GM18498 (cell line): ENCODE measurements around the gene SEC14L6.

Source experiments
- ATAC-seq: cut with Tn5 transposase; IDR thresholded peaks from one replicate; pipeline ENCODE4 v1.9.1; 2021; ENCODE audit warnings: mild to moderate bottlenecking, moderate library complexity; ENCODE audit not compliant: unreplicated experiment

Gene SEC14L6

DNA sequence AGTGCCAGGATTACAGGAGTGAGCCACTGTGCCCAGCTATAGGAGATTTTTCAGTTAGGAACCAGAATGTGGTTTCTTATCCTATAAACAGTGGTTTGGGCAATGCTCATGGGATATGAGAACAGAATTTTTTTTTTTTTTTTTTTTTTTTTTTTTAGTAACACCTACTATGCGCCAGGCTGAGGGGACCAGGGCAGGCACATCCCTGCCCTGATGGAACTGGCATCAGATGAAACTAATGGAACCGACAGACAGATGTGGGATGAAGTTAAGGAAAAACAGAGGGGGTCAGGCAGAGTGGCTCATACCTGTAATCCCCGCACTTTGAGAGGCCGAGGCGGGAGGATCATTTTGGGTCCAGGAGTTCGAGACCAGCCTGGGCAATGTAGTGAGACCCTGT is 45.9 kb downstream of the SEC14L6 start:
- ATAC-seq = no peak

DNA sequence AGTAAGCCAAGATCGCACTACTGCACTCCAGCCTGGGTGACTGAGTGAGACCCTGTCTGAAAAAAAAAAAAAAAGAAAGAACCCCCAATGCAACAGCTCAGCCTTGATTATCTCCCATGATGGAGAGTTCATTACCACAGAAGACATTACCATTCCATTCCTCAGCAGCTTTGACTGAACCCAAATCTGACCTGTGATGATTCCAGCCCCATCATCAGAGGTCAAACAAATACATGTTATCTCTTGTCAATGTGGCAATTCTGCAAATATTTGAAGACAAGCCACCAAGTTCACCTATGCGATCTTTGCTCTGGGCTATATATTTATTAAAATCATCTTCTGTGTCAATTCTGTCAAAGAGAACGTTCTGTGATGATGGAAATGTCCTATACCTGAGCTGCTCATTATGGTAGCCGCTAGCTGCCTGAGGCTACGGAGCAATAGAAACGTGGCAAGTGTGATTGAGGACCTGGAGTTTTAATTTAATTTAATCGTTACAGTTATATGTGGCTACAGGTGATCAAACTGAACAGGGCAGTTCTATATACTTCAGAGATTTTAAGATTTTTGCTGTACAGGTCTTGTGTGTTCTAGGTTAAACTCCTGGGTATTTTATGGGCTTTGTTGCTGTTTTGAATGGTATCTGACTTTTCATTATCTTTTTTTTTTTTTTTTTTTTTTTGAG is 48.9 kb downstream of the SEC14L6 start:
- no peak for ATAC-seq

GRCh38 chr22:30495041-30495784 is 51.3 kb downstream of the SEC14L6 start:
- no peak for ATAC-seq

DNA sequence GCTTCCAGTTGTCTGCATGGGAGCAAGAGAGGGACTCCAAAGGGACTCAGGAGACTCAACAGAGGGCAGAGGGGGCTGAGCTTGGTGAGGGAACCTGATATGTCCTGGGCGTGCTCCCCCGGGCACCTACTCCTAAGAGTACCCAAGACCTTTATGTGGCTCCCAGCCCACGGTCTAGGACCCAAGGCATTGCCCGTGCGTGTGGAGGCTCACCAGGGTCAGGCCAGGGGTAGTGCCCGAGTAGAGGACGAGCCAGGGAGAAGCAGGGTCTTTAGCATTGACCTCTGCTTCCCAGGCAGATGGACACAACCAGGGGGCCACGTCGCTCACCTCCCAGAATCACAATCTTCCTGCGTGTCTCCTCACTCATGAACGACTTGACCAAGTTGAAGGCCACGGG is 54.4 kb downstream of the SEC14L6 start:
- no peak for ATAC-seq

DNA sequence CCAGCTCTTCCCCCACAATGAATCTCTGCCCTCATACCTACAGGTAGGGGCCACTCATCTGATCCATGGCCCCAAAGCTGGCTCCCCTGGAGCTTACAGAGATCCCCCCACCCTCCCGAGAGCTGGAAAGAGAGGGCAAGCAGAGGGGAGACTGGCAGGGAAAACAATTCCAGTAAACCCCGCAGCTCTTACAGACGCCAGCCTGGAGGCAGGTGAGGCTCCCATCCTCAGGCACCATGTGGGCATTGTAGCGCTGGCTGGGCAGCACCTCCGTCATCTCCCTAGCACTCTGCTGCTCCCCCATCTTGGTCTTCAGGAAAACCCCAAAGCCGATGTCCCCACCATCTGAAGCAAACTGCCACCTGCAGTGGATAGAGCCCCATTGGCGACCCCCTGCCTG is 55.2 kb downstream of the SEC14L6 start:
- ATAC-seq = no peak

DNA sequence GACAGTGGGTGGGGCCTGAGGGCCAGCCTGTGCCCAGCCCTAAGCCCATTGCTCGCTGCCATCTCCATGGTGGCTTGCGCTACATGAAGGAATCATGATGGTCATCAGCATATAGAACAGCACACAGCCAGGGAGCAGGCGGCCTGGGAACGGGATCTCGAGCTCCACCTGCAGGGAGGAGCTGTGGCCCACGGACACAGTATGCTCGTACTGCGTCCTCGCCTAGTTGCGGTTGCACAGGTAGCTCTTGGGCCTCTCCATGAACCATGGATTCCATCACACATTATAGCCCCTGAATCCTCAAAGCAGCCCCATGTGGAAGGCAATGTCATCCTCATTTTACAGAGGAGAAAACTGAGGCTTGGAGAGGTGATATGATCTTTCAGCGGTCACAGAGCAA is 56.1 kb downstream of the SEC14L6 start:
- ATAC-seq = no peak

GRCh38 chr22:30488121-30488520 is 58.4 kb downstream of the SEC14L6 start:
- no peak for ATAC-seq

- ATAC-seq = no peak
Observed at GRCh38 chr22:30486661-30487115, 59.9 kb downstream of the SEC14L6 start.

GRCh38 chr22:30486118-30486517 is 60.4 kb downstream of the SEC14L6 start:
- ATAC-seq = no peak

DNA sequence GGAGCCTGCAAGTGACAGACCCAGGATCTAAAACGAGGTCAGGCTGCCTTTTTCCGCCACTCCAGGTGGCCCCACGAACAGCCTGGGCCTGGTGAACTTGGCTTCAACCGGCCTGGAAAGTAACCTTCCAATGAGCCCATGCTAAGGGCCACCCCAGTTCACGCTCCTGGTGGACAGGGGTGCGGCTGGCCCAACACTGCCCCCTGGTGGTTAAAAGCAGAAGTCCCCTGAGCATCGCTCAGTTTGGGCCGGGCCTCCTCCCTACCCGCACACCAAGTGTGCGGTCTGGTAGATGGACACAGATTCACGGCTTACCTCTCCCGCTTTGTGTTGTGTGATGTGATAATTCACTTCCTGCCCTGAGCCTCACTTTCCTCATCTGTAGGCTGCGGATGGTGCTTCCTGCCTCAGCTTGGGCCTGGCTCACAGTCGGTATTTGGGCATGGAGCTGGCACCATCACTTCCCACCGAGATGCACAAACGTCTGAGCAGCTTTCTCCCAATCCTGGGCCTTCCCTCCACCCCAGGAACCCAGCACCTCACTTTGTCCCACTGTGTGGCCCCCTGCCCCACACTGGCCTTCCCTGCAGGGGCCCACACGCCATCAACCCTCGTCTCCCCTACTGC is 61.1 kb downstream of the SEC14L6 start:
- ATAC-seq = no peak

DNA sequence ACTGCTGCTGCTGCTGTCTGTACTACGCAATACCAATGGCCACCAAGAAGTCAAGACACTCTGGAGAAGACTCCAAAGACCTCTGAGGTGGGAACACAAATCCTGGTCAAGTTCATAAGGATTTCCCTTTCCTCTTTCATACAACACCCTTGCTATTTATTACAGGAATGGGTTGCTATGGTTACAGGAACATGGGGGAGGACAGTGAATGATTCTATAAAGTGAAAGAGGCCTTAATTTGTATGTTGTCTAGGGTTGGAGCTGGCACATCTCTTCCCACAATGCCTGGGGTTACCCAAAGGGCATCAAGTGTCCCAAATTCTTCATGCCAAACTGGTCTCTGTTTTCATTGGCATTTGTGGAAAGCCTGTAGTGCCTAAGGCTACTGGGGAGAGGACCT is 63.4 kb downstream of the SEC14L6 start:
- ATAC-seq = no peak

- ATAC-seq = no peak
Observed at GRCh38 chr22:30481711-30482110, 64.8 kb downstream of the SEC14L6 start.

- no peak for ATAC-seq
Observed at GRCh38 chr22:30479981-30480380, 66.6 kb downstream of the SEC14L6 start.

GRCh38 chr22:30474683-30475424 is 71.7 kb downstream of the SEC14L6 start:
- no peak for ATAC-seq

- ATAC-seq = no peak
Observed at GRCh38 chr22:30474121-30474520, 72.4 kb downstream of the SEC14L6 start.

GRCh38 chr22:30472994-30473720 is 73.4 kb downstream of the SEC14L6 start:
- no peak for ATAC-seq
